IPS-18c (cell line): ENCODE measurements around the gene PPP1R3C.

Source experiments
- H3K4me3 ChIP-seq: 2 replicates; pipeline ENCODE4 v1.7.0; 2013; ENCODE audit warnings: low read depth, mild to moderate bottlenecking, low read length, moderate library complexity; ENCODE audit not compliant: insufficient read depth
- H3K9me3 ChIP-seq: one replicate; pipeline ENCODE4 v1.6.1; 2013; ENCODE audit warnings: mild to moderate bottlenecking, low read length, moderate library complexity; ENCODE audit not compliant: control insufficient read depth, insufficient read depth

The PPP1R3C gene

DNA sequence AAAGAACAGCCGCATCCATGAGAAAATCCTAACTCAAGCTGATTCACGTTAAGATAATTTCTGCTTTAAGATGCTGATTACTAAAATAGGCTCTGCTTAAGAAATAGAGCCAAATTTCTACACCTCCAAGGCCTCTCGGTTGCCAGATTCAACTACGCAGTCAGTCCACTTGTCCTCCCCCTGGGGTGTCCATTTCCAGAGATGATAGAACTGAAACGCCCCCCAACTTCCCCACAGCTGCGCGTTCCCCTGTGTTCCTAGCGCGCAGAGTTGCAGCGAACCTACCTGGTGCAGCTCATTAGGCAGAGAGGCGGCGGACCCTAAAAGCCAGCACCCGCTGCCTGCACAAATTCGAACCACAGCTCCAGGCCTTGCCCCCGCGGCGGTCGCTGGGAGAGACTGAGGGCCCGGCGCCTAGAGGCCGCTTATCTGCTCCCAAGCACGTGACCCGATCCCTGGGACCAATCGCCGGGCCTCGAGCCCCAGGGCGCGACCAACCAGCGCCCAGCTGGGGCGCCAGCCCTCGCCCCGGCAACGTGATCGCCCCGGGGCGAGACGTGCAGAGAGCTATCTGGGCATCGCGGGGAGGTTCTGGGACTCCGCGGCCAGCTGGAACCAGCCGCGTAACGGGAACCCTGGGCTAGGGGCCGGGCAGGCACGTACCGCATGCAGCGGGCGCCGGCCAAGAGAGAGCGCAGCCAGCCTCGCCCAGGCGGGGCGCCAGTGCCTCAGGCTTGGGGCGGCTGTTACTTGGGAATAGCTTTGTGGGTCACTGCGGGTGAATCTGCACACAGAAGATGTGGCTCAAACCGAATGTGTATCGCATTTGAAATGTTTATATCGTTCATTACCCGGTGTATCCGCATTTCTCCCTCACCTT lies at the start of gene PPP1R3C:
Gene PPP1R3C (minus strand): TSS at position 401 of the 880 bp plus-strand sequence. CDS start 102 bp downstream, at position 299.
- Histone ChIP-seq H3K9me3 (no peaks in the 10 kb centered on the region), H3K4me3 (peak within 1 kb of the TSS; percentile 37; the same call in 1 of the 2 replicates)

DNA sequence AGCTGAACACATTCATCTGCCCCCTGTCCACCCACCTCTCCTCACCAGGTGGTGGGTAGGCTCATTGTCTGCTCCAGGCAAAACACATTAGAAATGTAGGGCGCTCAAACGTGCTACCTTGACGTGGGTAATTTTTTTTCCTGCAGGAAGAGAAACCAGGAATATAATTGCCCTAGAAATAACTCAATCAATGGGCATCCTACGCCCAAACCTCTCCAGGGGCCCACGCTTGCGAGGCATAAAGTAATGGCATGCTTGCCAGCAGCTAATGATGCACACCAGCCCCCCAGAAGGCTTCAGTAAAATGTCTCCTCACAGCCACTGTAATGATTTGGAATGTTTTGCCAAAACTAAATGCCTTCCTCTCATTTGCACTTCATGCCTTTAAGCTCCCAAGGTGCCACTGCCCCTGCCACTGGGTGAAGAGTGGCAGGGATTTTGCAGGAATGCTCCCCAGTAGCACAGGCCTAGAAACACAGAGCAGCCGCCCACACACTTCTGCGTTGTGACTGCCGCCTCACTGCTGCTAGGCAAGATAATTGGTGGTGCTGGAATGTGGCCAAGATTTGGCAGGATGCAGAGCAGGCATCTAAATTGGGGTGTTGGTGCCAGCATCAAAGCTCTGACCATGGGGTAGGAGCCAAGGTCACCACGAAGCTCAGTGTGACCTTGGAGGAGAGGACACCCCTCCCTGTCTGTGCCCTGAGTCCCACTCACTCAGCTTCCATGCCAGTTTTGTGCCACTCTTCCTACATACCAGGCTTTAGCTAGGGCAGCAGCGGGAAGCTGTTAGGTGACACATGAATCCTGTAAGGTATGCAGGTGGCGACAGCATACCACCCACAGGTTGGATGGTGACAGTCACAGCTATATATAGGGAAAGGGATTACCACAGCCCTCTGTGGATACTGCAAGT lies 48.7 kb upstream of the PPP1R3C start:
- H3K9me3 ChIP-seq = no peaks in the 10 kb centered on the region
- no peak overlapping the region for H3K4me3 ChIP-seq

DNA sequence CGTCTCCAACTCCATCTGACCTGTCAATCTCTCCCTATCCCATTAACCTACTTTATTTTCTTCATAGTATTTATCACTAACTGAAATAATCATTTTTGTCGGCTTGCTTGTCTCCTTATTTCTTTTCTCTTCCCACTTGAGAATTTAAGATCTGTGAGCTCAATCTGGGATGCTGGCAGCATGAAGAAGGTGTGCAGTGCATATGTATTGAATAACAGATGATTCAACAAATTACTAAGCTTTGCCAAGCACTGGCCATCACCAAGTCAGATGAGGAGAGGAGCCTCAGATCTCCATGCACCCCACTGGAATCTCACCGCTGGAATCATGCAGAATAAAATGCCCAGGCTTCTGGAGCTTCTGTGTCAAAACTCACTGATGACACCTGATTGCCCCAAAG lies 47.6 kb upstream of the PPP1R3C start:
- H3K9me3 ChIP-seq = no peaks in the 10 kb centered on the region
- no peak overlapping the region for H3K4me3 ChIP-seq

DNA sequence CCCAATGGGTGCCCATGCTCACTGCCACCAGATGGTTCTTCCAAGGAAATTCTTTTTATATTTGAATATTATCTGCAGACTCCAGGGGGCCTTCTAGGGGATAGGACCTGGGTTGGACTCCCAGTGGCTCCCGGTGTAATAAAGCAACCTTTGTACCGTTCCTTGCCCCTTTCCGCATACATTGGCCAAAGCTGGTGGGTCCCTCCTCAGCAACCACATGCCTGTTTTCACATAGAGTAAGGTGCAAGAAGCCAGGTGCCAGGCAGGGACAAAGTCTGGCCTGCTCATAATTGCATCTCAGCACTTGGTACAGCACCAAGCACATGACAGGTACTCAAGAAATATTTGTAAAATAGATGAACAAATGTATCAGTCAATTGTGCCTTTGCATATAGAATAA lies 46.4 kb upstream of the PPP1R3C start:
- no peaks in the 10 kb centered on the region for H3K9me3 ChIP-seq
- no peak overlapping the region for H3K4me3 ChIP-seq

DNA sequence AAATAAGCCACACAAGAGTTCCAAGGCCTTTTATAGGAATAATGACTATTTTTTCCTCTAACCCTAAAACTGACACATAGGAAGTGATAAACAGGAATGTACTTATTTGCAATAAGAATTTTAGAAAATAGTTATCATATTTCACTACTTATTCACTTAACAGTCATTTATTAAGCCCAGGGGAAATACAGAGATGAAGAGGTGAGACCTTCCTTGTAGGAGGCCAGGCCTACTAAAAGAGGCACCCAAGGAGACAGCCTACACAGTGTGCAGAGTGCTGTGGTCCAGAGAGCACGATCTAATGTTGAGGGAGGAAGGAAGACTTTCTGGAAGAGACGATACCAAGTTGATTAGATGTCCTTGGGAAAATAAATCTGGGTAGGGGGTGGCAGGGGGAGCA lies 45.0 kb upstream of the PPP1R3C start:
- Histone ChIP-seq H3K4me3 (no peak overlapping the region), H3K9me3 (no peaks in the 10 kb centered on the region)

DNA sequence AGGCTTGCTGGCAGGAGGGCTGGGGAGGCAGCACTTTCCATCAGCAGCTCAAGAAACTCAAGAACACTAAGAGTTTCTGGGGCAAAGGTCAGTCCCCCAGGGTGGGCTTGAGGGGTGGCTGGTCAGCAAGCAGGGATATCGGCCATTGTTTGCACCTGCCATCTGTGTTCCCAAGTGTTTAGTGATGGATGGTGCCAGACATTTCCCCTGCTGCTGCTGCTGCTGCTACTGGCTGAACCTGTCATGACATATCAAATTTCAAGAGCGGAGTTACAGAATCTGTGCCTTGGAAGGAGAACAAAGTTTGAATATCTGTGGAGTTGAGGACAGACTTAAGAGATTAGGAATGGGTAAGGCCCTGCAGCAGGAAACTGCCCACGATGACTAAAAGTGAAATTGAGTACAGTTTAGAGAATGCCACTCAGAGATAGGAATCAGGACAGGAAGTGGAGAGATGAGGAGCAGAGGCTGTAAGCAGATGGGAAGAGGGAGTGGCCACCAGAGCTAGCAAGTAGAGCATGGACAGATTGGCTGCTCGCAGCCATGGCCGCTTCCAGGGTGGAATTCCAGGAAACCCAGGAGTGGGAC lies 39.2 kb upstream of the PPP1R3C start:
- Histone ChIP-seq H3K9me3 (no peaks in the 10 kb centered on the region), H3K4me3 (no peak overlapping the region)

DNA sequence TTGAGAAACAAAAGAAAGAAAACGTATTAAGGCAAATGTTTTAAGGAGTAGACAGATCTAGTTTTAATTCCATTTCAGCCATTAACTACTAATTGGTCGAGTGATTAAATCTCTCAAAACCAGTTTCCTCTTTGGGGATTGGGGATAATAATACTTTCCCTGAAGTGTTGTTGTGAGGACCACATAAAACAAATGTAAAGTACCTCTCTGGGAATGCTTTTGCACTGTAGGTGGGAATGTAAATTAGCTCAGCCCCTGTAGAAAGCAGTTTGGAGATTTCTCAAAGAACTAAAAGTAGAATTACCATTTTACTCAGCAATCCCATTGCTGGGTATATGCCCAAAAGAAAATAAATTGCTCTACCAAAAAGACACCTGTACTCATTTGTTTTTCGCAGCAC lies 36.0 kb upstream of the PPP1R3C start:
- no peaks in the 10 kb centered on the region for H3K9me3 ChIP-seq
- H3K4me3 ChIP-seq = no peak overlapping the region

DNA sequence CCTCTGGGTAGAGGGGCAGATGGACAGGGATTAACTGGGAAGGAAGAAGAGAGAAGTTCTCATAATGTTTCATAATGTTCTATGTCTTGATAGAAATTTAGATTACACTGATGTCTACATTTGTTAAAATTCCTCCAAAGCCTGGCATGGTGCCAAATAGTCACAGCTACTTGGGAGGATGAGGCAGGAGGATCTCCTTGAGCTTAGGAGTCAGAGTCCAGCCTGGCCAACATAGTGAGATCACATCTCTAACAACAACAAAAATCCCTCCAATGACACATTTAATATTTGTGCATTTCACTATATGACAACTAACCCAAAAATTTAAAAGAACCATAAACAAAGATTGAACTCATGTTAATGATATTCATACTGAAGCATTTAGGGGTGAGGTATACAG lies 33.0 kb upstream of the PPP1R3C start:
- no peaks in the 10 kb centered on the region for H3K9me3 ChIP-seq

DNA sequence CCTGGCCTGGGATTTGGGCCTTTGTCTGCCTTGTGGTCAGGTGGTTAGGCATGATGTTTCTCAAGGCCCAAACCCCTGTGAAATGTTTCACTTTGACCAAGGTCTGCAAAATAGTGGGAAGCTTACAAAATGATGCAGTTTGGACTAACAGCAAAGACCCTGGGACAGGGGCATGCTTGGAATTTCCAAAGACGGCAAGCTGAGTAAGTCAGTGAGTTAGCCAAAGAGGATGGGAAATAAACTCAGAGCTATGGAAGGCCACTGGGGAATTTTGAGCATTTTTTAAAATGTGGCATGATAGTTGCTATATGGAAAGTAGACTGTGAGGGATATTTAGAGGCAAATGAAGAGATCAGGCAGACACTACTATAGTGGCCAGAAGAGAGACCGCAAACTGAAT lies 31.6 kb upstream of the PPP1R3C start:
- Histone ChIP-seq H3K4me3 (no peak overlapping the region), H3K9me3 (no peaks in the 10 kb centered on the region)

More for the DNA sequence above, 33.0 kb upstream of the PPP1R3C start:
- H3K4me3 ChIP-seq = no peak overlapping the region

DNA sequence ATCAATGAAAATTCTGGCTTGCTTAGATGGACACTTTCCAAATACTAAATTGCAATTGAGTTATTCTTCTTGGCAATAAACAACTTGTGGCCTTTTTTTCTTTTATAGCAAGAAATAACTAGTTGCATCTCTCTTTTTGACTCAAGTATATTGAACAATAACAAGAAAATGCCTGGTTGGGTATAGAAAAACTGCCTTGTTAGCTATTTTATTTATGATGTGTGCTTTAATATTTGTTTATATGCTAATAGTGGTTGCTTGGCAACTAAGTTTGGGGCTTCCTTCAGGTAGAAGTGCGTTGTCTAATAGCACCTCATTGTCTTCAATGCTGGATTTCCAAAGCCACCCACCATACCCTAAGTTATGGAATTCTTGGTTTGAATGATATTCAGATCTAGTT lies 30.1 kb upstream of the PPP1R3C start:
- no peak overlapping the region for H3K4me3 ChIP-seq
- no peaks in the 10 kb centered on the region for H3K9me3 ChIP-seq

DNA sequence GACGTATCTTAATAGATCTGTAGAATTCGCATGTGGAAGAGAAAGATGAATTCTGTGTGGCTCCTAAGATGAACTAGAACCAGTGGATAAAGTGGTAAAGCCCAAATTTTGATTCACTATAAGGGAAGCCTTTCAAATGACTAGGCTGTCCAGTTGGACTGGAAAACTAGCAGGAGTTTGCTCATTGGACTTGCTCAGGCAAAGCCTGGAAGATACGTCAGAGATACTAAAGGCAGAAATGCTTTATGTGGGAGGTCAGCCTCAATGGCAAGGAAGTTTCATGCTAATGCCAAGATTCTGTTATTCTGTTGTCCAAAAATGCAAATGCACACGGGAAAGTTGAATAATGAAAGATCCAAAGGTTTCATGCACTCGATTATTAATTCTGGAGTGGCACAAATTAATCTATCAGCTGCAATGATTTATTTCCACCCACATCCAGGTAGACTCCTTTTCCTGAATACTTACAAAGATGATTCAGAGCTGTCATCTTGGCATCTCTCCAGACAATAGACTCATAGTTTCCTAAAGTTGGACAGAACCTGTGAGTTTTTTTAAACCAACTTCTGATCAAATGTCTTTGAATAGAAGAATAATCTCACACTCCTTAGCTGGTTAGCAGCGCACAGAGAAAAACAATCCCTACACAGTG lies 20.5 kb upstream of the PPP1R3C start:
- no peak overlapping the region for H3K4me3 ChIP-seq
- H3K9me3 ChIP-seq = no peaks in the 10 kb centered on the region

DNA sequence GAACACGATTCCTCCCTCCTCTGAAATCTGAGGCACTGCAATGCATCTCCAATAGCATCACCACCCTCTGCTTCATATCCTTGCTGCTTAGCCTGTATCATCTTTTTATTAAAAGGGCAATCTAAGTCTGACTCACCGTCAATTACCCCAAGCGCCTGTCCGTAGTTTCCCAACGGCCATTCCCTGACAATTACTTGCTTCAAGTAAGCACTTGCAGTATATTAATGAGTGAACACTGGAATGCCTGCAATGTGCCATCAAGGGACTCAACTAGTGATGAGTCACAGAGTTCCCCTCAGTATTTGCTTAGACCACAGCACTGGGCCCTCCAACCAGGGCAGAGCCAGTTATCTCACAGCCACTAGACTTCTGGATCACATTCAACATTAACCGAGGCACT lies 19.5 kb upstream of the PPP1R3C start:
- Histone ChIP-seq H3K9me3 (no peaks in the 10 kb centered on the region), H3K4me3 (no peak overlapping the region)

DNA sequence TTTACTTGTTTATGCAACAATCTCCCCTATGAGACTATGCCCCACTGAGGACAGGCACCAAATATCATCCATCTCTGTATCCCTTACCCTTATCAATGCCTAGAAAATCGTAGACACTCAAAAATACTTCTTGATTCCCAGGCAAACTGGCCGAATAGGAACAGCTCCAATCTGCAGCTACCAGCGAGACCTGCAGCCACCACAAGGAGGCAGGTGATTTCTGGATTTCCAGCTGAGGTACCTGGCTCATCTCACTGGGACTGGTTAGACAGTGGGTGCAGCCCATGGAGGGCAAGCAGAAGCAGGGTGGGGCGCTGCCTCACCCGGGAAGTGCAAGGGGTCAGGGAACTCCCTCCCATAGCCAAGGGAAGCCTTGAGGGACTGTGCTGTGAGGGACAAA lies 10.8 kb upstream of the PPP1R3C start:
- H3K9me3 ChIP-seq = no peaks in the 10 kb centered on the region
- no peak overlapping the region for H3K4me3 ChIP-seq

DNA sequence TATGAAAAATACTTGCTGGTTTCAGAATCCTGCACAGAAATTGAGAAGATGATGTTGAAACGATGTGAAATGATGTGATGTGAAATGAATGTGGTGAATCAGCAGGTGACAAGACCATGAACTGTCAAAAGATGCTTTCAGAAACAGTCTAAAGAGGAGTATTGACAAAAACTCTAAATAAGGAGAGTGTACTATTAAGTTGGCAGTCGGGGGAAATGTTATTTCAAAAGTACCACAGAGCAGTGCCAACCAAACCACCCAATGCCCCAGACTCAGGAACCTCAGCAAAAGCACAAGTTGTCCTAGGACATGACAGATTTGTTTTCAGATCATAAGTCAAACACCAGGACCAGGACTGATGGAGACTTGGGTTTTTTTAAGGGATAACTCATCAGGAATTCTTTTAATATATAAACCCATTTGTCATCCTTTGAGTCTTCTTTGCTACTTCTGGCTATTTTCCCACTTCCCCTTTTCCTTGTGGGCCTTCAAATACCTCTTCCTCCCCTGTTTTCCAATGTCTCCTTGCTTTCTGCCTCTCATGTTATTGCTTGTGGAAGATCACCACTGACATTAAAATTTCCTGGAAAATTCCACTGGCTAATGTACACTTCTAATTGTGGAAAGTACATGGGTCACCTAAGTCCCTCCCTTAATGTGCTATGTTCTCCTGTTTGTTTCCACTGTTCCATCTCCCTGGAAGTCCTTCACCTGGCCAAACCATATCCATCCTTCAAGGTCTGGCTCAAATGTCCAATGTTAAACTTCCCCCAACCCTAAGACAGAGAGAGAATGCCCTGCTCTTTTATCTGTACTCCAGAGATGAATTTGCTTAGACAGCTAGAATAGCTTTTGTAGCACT lies 10.2 kb upstream of the PPP1R3C start:
- no peak overlapping the region for H3K4me3 ChIP-seq
- H3K9me3 ChIP-seq = no peaks in the 10 kb centered on the region

DNA sequence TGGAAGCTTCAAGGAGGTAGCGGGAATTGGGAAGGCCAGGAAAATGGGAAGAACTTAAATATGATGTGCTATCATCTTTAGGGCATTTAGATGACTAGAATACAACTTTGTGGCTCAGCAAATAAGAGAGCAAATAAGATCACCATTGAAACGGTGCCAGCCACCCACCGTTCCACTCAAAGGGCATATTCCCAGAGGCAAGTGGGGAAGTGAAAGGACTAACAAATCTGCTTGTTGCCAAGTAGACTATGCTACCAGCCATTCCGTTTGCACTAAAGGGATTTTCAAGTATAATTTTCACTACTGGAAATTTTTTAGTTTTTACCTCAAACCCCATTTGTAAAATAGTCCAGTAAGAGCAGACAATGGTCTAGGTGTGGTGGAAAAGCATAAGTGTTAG lies 4.0 kb upstream of the PPP1R3C start:
- Histone ChIP-seq H3K9me3 (no peaks in the 10 kb centered on the region), H3K4me3 (no peak overlapping the region)
